ENCODE results near the gene ZC3H12A.

GRCh38 chr1:37478451-37478881 lies 4.1 kb downstream of the ZC3H12A start:
- TF ChIP-seq CTCF (IDR thresholded peaks at IDR 0.05; ENCODE audit: low read length) (no peak; the same call in 1 of the 2 replicates), EZH2 (IDR thresholded peaks at IDR 0.05; ENCODE audit: borderline replicate concordance, low read length) (no peak)

Measured in OCI-LY1 (cell line).